ENCODE measurements around the gene ZNF181.

Gene ZNF181

GRCh38 chr19:34759218-34759917, 25.3 kb downstream of the ZNF181 start:
- DNase-seq = no peak

GRCh38 chr19:34766386-34766785, 32.3 kb downstream of the ZNF181 start:
- DNase-seq = no peak

GRCh38 chr19:34767951-34768350, 33.9 kb downstream of the ZNF181 start:
- no peak for DNase-seq

- peak; percentile 94 for DNase-seq
These were observed 38.9 kb downstream of the ZNF181 start, which contains the start of gene ZNF599 for GRCh38 chr19:34772697-34773554. ZNF599 (minus strand) TSS chr19:34773215; CDS start chr19:34772841, 374 bp downstream.

GRCh38 chr19:34773555-34773864, 39.5 kb downstream of the ZNF181 start:
- DNase-seq = no peak

GRCh38 chr19:34774857-34775256, 40.8 kb downstream of the ZNF181 start:
- no peak for DNase-seq

- no peak for DNase-seq
These were observed 44.3 kb downstream of the ZNF181 start for GRCh38 chr19:34778342-34778741.

- no peak for DNase-seq
These were observed 45.6 kb downstream of the ZNF181 start for GRCh38 chr19:34779652-34780051.

GRCh38 chr19:34786236-34786635, 52.2 kb downstream of the ZNF181 start:
- DNase-seq = no peak

- DNase-seq = no peak
These were observed 53.2 kb downstream of the ZNF181 start for GRCh38 chr19:34787059-34787824.

- no peak for DNase-seq
These were observed 54.0 kb downstream of the ZNF181 start for GRCh38 chr19:34788074-34788473.

GRCh38 chr19:34793565-34793964, 59.5 kb downstream of the ZNF181 start:
- DNase-seq = no peak

GRCh38 chr19:34794066-34794960, 60.3 kb downstream of the ZNF181 start:
- DNase-seq = no peak
